GM21529 (cell line): Measurements from ENCODE around the gene TPCN2.
"Not testable (repeated sequence)": the region's sequence is repeated elsewhere in the genome, so short reads cannot be mapped to it uniquely, and the experiment has no call there.

Source experiments
- ATAC-seq: cut with Tn5 transposase; IDR thresholded peaks from one replicate; pipeline ENCODE4 v1.9.1; 2021; ENCODE audit not compliant: unreplicated experiment

The TPCN2 gene

DNA sequence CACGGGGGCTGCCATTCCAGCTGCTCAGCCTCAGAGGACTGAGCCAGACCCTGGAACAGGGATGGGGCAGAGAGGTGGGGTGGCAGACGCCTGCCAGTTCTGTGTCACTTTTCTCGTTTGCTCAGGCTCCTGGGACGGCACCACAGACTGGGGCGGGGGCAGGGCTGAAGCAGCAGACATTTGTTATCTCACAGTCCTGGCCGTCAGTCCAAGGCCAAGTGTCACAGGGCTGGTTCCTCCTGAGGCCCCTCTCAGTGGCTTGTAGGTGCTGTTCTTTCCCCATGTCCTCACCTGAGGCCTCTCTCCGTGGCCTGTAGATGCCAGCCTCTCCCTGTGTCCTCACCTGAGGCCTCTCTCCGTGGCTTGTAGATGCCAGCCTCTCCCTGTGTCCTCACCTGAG is 24.7 kb downstream of the TPCN2 start:
- no peak for ATAC-seq

DNA sequence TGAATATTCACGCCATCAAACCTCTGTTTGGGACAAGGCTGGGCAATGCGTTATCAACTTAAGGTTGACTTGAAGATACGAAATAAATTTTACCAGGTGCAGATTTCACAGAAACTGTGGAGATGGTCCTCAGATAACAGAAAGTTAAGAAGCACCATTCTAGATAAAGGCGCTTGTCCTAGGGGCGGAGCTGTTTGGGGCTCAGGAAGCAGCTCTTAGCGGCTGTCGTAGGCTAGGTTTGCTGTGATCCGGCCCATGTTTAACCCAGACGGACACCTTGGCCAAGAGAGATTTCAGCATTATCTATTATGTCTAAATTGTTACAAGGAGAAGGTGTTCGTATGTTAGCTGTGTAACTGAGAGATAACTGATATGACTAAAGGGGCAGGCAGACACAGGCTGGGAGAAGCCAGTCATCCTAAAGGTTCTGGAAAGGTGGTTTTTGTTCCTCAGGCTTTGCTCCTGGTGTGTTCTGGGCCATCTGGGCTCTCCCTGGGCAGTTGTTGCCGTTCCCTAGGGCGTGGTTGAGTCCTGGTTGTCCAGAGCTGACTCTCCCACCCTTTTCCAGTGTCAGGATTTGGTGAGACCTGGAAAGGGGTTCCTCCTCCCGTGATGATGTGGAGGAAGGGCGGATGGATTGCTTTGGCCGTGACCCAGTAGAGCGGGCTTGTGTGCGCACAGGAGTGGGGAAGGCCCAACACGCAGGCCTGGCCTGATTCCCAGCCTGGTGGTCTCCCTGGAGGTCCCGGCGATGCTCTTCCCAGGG is 25.8 kb downstream of the TPCN2 start:
- ATAC-seq: no peak

DNA sequence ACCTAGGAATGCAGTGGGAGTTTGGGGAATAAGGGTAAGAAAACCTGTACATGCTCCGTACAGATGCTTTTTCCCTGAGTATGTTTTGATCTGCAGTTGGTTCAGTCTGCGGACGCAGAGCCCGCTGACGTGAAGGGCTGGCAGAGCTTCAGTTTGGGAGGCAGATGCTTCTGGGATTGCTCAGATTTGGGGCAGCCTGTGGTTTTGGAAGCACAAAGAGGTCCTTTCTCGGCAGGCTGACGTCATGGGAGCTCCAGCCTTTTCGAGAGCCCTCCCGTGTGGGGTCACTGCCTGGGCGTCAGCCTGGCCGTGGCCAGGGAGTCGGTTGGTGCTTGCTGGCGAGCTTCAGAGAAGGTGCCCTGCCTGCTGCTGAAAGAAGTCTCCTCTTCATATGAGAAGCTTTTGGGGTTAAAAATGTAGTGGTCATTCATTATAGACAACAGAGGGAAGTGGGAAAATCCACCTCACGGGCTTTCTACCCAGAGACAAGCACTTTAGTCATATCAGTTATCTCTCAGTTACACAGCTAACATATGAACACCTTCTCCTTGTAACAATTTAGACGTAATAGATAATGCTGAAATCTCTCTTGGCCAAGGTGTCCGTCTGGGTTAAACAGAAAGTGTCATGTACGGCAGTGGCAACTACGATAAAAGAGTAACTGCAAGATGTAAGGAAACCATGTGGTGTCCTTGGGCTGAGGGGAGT is 26.8 kb downstream of the TPCN2 start:
- ATAC-seq: no peak

DNA sequence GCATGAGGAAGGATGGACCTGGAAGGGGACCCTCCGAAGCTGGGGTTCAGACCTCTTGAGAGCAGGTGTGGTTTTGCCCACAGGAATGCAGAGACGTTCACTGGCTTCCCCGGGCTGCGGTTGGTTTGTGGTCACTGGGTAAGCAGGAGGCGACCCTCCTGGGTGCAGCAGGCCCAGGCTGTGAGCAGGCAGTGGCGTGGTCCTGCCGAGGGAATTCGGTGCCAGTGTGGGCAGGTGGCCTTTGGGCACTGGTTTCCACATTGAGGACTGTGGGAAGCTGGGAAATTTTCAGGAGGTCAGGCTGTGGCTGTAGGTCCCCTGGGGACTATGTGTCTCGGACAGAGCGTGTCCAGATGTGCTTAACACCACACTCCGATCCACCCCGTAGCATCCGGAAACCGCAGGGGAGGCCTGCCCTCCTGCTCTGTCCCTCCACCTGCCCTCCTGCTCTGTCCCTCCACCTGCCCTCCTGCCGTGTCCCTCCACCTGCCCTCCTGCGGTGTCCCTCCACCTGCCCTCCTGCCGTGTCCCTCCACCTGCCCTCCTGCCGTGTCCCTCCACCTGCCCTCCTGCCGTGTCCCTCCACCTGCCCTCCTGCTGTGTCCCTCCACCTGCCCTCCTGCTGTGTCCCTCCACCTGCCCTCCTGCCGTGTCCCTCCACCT is 27.5 kb downstream of the TPCN2 start:
- no peak for ATAC-seq

DNA sequence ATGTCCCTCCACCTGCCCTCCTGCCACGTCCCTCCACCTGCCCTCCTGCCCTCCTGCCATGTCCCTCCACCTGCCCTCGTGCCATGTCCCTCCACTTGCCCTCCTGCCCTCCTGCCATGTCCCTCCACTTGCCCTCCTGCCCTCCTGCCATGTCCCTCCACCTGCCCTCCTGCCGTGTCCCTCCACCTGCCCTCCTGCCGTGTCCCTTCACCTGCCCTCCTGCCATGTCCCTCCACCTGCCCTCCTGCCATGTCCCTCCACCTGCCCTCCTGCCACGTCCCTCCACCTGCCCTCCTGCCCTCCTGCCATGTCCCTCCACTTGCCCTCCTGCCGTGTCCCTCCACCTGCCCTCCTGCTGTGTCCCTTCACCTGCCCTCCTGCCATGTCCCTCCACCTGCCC is 28.2 kb downstream of the TPCN2 start:
- not testable (repeated sequence) for ATAC-seq

DNA sequence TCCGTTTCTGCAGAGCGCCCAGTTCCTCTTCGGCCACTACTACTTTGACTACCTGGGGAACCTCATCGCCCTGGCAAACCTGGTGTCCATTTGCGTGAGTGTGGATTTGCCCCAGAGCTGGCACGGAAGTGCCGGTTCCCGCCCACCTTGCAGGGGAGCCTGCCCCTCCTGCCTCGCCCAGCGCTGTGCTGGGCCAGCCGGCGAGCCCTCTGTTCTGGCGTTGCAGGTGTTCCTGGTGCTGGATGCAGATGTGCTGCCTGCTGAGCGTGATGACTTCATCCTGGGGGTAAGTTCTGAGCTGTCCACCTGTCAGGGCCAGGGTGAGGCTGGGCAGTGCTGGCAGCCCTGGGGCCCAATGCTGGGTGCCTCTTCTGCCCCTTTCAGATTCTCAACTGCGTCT is 29.8 kb downstream of the TPCN2 start:
- no peak for ATAC-seq

GRCh38 chr11:69078930-69079605 is 30.3 kb downstream of the TPCN2 start:
- ATAC-seq: no peak

DNA sequence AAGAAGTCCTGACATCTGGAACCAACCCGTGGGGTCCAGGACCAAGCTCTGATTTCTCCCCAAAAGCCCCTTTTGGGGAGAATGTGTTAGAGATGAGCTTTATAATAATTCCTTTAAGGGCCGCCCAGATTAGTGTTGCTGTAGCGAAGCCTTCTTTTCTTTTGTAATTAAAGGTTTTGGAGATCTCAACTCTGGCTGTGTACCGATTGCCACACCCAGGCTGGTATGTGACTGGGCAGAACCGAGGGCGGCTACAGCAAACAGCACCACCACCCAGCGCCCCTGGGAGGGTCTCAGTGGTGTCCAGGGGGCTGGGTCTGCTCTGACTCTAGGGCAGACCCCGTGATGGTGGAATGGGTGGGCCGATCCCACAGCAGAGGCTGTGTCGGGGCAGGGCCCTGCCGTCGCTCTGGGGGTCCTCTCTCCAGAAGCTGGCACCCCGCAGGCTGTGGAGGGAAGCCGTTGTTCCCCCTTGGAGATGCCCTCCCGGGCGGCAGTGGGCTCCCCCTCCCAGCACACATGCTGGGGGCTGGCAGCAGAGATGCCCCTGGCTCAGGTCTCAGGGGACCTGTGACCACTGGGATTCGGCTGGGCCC is 31.0 kb downstream of the TPCN2 start:
- ATAC-seq: no peak

GRCh38 chr11:69080257-69080995 is 31.7 kb downstream of the TPCN2 start:
- ATAC-seq: no peak

- ATAC-seq: no peak
Observed at GRCh38 chr11:69081180-69081579, 32.4 kb downstream of the TPCN2 start.

DNA sequence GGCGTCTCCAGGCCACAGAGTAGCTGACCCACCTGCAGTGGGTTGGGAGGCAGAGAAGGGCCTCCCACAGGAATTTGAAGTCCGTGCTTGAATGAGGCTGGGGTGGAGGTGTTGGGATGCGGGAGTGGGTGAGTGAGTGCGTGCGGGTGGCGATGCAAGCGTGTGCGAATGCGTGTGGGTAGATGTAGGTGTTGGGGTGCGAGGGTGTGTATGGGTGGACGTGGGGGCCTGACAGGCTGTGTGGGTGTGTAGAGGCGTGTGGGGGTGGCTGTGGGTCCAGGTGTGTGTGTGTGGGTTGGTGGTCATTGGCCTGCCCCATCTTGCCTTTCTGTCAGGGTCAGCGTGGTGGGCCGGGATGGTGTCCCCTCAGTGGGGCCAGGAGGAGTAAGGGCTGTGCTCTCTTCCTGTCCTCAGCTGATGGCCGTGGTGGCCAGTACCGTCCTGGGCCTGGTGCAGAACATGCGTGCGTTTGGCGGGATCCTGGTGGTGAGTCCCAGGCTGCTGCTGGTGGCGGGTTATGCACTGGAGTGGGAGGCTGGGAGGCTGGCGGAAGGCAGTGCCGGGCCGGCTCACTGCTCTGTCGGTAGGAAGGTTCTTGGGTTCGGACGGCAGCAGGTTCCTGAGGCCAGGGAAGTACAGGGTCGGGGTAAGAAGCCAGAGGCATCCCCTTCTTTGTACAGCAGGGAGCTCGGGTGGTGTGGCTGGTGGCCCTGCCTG is 35.0 kb downstream of the TPCN2 start:
- ATAC-seq: no peak

- ATAC-seq: no peak
Observed at GRCh38 chr11:69084371-69084770, 35.6 kb downstream of the TPCN2 start.

- no peak for ATAC-seq
Observed at GRCh38 chr11:69085490-69086095, 36.9 kb downstream of the TPCN2 start.

GRCh38 chr11:69086152-69087132 is 37.7 kb downstream of the TPCN2 start:
- ATAC-seq: no peak

- no peak for ATAC-seq
Observed at GRCh38 chr11:69087133-69087524, 38.4 kb downstream of the TPCN2 start.

GRCh38 chr11:69087811-69088210 is 39.1 kb downstream of the TPCN2 start:
- ATAC-seq: no peak

GRCh38 chr11:69088676-69089146 is 40.0 kb downstream of the TPCN2 start:
- no peak for ATAC-seq

- no peak for ATAC-seq
Observed at GRCh38 chr11:69089258-69089657, 40.5 kb downstream of the TPCN2 start.
